Fibroblast of skin of left biceps (primary cell): ENCODE measurements around the gene OR9G4.

Experiments used
- DNase-seq, 2 experiments: peaks; one replicate each; pipeline ENCODE4 v3.0.0-alpha.2; 2013; ENCODE audit warnings: low read depth in 2 of 2

Gene OR9G4

GRCh38 chr11:56748597-56748996 lies at the start of gene OR9G4:
Gene OR9G4, minus strand, starts transcription at chr11:56748697. Its CDS starts 4,931 bp downstream, at chr11:56743766.
- DNase-seq = no peak

GRCh38 chr11:56783448-56784041 lies 35.0 kb upstream of the OR9G4 start:
- DNase-seq = peak; percentile 0 to 3

DNA sequence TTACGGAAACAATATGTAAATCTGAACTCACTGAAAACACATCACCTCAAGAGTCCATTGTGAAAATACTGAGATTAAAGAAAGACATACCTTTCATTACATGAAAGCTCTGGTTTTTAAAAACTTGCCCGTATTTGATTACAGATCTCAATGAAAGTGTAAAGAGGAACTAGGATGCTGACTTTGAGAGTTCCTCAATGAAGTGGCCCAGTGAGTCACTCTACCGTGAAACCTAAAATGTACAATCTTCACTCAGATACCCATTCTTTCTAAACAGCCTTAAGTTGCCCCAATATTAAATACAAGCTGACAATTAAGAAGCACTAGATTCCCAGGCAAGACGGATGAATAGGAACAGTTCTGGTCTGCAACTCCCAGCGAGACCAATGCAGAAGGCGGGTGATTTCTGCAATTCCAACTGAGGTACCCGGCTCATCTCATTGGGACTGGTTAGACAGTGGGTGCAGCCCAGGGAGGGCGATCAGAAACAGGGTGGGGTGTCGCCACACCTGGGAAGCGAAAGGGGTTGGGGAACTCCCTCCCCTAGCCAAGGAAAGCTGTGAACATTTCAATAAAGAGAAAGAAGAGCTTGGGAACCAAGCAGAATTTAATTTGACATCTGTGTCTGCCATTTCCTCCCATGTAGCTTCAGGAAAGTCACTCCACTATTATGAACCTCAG lies 33.8 kb upstream of the OR9G4 start:
- DNase-seq = no peak

DNA sequence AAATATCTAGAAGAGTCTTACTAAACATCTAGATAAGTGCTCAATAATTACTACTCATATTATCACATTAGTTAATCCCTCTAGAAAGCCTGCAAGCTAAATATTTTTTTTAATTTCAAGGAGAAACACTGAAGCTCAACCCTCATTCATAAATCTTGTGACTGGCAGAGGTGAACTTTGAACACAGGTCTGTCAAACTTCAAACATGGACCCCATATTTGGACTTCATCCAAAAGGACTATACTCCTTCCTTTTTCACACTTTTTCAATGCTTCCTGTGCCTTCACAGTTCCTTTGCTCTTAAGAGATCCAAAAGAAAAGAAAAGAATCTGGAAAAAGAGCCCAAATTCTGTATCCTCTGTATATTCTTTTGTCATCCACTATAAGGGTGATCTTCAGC lies 28.3 kb upstream of the OR9G4 start:
- no peak for DNase-seq

GRCh38 chr11:56764976-56765375 lies 16.5 kb upstream of the OR9G4 start:
- no peak for DNase-seq

GRCh38 chr11:56751480-56751879 lies 3.0 kb upstream of the OR9G4 start:
- no peak for DNase-seq

GRCh38 chr11:56750190-56750589 lies 1.7 kb upstream of the OR9G4 start:
- DNase-seq = no peak

GRCh38 chr11:56740886-56741285 lies 7.6 kb downstream of the OR9G4 start:
- no peak for DNase-seq

GRCh38 chr11:56740107-56740506 lies 8.4 kb downstream of the OR9G4 start:
- no peak for DNase-seq

GRCh38 chr11:56720513-56720912 lies 28.0 kb downstream of the OR9G4 start:
- DNase-seq = no peak

DNA sequence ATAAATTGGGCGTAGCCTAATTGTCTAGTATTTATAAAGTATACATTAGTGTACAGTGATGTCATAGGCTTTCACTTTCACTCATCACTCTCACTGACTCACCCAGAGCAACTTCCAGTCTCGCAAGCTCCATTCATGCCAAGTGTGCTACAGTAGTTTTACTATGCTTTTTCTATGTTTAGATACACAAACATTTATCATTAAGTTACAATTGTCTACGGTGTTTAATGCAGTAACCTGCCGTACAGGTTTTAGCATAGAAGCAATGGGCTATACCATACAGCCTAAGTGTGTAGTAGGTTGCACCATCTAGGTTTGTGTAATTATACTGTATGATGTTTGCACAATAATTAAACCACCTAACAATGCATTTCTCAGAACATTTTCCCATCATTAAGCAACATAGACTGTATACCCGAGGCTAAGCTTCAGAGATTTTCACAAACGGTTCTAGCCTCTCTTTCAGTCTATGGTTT lies 32.1 kb downstream of the OR9G4 start:
- no peak for DNase-seq

DNA sequence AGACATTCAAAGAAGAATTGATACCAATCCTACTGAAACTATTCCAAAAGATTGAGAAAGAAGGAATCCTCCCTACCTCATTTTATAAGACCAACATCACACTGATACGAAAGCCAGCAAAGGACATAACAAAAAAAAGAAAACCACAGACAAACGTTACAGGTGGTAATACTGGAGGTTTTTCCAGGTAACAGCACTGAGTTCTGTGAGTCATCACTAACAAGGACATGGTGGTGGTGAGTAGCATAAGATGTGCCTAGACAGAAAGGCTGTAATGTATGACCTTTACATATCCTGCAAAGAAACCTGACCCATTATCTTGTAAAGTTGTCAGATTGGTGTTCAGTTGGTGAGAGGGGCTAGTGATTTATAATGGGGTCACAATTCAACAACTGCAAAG lies 34.3 kb downstream of the OR9G4 start:
- no peak for DNase-seq

- DNase-seq = no peak
These were observed 42.0 kb downstream of the OR9G4 start for GRCh38 chr11:56706486-56706885.

DNA sequence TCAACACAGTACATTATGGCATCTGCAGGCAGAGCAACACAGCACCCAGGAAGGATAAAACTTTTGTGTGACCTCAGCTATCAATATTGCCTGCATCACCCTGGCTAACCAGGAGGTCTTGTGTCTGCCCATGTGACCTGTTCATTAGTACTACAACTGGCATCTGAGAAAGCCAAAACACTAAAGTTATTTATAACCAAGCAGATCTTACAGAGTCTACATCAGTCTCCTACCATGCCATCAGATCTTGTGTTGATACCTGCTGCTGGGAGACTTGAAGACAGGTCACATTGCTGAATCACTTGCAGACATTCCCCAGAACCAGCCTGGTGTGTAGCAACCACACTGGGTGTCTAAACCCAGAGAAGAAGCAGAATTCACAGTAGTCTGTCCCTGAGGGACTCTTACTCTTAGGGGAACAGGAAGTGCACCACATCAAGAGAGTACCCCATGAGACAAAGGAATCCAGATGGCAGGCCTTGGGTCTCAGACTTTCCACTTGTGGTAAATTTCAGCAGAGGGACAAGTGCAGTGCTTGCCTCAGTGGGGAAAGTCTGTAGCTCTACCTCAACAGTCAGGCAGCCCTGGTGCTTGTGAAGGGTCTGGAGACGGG lies 42.6 kb downstream of the OR9G4 start:
- DNase-seq = no peak

- DNase-seq = no peak
These were observed 47.5 kb downstream of the OR9G4 start for GRCh38 chr11:56700914-56701485.

- no peak for DNase-seq
These were observed 48.1 kb downstream of the OR9G4 start for GRCh38 chr11:56700242-56700913.

- DNase-seq = no peak
These were observed 49.7 kb downstream of the OR9G4 start, which contains the start of gene OR9G1 for GRCh38 chr11:56698795-56699194. Gene OR9G1, plus strand, starts transcription at chr11:56699095. Its CDS starts 1,293 bp downstream, at chr11:56700388.

DNA sequence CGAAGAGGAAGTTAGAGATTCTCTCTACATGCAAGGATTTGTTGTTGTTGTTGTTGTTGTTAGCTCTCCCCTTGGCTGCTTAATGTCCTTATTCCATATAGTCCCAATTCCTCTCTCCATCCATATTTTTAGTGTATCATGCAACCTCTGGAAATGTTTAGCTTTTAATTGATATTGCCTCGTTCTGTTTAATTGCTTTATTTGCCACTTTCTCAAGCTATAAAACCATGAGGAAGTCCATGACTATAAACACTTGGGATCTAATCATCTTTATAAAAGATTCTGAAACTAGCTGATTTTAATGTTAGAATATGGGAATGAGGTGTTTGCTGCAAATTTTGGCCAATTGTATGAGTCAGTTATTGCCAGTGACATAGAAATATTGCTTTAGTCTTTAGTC lies 55.1 kb downstream of the OR9G4 start:
- no peak for DNase-seq
